ENCODE measurements around the gene SBNO2.

DNA sequence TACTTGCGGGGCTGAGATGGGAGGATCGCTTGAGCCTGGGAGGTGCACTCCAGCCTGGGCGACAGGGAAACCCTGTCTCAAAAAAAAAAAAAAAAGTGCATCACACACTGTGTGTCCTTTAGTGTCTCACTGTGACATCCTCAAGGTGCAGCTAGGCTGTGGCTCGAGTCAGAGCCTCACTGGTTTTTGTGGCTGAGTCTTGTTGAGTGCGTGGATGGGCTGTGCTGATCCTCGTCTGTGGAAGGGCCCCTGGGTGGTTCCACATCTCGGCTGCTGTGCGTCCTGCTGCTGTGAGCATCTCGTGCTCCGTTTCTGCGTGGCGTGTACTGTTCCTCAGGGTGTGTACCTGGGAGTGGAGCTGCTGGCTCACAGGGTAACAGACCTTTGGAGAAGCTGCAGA lies 42.7 kb upstream of the SBNO2 start:
- no peak for TF ChIP-seq RAD21 (IDR thresholded peaks at IDR 0.05; ENCODE audit: low read length)
- TF ChIP-seq, protein P1, sequence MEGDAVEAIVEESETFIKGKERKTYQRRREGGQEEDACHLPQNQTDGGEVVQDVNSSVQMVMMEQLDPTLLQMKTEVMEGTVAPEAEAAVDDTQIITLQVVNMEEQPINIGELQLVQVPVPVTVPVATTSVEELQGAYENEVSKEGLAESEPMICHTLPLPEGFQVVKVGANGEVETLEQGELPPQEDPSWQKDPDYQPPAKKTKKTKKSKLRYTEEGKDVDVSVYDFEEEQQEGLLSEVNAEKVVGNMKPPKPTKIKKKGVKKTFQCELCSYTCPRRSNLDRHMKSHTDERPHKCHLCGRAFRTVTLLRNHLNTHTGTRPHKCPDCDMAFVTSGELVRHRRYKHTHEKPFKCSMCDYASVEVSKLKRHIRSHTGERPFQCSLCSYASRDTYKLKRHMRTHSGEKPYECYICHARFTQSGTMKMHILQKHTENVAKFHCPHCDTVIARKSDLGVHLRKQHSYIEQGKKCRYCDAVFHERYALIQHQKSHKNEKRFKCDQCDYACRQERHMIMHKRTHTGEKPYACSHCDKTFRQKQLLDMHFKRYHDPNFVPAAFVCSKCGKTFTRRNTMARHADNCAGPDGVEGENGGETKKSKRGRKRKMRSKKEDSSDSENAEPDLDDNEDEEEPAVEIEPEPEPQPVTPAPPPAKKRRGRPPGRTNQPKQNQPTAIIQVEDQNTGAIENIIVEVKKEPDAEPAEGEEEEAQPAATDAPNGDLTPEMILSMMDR (conservative IDR thresholded peaks at IDR 0.05; ENCODE audit: low read depth, low read length), result no peak
- no peak for TF ChIP-seq CHD1 (IDR thresholded peaks at IDR 0.05; ENCODE audit: low read depth, low read length)
- TF ChIP-seq POLR2A (IDR thresholded peaks at IDR 0.05; ENCODE audit: low read depth, low read length), result no peak; the same call in 1 of the 2 replicates
- TF ChIP-seq SMC3 (IDR thresholded peaks at IDR 0.05; ENCODE audit: low read depth, low read length), result no peak
- TF ChIP-seq, protein P2, sequence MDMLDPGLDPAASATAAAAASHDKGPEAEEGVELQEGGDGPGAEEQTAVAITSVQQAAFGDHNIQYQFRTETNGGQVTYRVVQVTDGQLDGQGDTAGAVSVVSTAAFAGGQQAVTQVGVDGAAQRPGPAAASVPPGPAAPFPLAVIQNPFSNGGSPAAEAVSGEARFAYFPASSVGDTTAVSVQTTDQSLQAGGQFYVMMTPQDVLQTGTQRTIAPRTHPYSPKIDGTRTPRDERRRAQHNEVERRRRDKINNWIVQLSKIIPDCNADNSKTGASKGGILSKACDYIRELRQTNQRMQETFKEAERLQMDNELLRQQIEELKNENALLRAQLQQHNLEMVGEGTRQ (IDR thresholded peaks at IDR 0.05; ENCODE audit: low read depth, low read length), result no peak
- TF ChIP-seq CEBPB (IDR thresholded peaks at IDR 0.05; ENCODE audit: low read depth, low read length), result no peak

Data from IMR-90 (cell line).